IPS DF 6.9 (cell line): ENCODE measurements around the gene RPS6KA5.
"Not testable (repeated sequence)": the region's sequence is repeated elsewhere in the genome, so short reads cannot be mapped to it uniquely, and the experiment has no call there.

Experiments
- DNase-seq: peaks from one replicate; pipeline ENCODE4 v3.0.0-alpha.2; 2013; ENCODE audit warnings: low read depth, low spot score
- H3K27ac ChIP-seq: one replicate; pipeline ENCODE4 v1.5.1; 2013; ENCODE audit warnings: low read length, control low read depth
- H3K27me3 ChIP-seq: 2 replicates; pipeline ENCODE4 v1.6.1; 2013; ENCODE audit warnings: mild to moderate bottlenecking, low read length; ENCODE audit not compliant: control insufficient read depth, insufficient read depth
- H3K36me3 ChIP-seq: 2 replicates; pipeline ENCODE4 v1.6.1; 2013; ENCODE audit warnings: low read length; ENCODE audit not compliant: control insufficient read depth, insufficient read depth
- H3K4me1 ChIP-seq: 2 replicates; pipeline ENCODE4 v1.6.1; 2013; ENCODE audit warnings: low read length; ENCODE audit not compliant: control insufficient read depth, insufficient read depth
- H3K4me3 ChIP-seq: 2 replicates; pipeline ENCODE4 v1.5.1; 2013; ENCODE audit warnings: mild to moderate bottlenecking, low read length
- H3K9me3 ChIP-seq: 2 replicates; pipeline ENCODE4 v1.6.1; 2013; ENCODE audit warnings: low read length, inconsistent platforms; ENCODE audit not compliant: control insufficient read depth, insufficient read depth
- WGBS: extraction: QIAGEN DNeasy Blood & Tissue Kit; methylation state at CpG from one replicate; pipeline ENCODE4 v1.1.7; 2013; ENCODE audit warnings: mixed read lengths, missing lambda C conversion rate; ENCODE audit not compliant: insufficient read length, insufficient coverage; 5-methylcytosine and 5-hydroxymethylcytosine counted together

Gene RPS6KA5

DNA sequence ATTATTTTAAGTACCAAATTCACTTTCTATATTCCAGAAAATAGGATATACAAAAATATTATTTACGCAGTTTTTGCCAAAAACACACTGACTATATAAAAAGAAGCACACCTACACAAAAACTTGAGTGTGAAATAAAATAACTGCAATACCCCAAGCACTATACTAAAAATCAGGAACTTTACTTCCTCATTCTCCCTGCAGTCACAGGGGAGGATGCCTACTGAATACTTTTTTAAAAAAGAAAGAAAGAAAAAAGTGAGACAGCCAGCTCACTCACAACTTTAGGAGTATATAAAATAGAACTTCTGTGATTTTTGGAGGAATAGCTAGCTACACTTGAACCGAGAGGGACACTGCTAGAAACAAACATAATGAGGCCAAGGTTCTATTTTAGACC, 12.2 kb downstream of the RPS6KA5 start:
- no peaks in the 10 kb centered on the region for H3K4me1 ChIP-seq
- no peaks in the 10 kb centered on the region for H3K9me3 ChIP-seq
- no peak for DNase-seq
- H3K27ac ChIP-seq = no peak overlapping the region
- no peaks in the 10 kb centered on the region for H3K27me3 ChIP-seq
- WGBS = no CpG with 5 or more reads among the region's 2 CpGs
- no peaks in the 10 kb centered on the region for H3K36me3 ChIP-seq
- no peak overlapping the region for H3K4me3 ChIP-seq

DNA sequence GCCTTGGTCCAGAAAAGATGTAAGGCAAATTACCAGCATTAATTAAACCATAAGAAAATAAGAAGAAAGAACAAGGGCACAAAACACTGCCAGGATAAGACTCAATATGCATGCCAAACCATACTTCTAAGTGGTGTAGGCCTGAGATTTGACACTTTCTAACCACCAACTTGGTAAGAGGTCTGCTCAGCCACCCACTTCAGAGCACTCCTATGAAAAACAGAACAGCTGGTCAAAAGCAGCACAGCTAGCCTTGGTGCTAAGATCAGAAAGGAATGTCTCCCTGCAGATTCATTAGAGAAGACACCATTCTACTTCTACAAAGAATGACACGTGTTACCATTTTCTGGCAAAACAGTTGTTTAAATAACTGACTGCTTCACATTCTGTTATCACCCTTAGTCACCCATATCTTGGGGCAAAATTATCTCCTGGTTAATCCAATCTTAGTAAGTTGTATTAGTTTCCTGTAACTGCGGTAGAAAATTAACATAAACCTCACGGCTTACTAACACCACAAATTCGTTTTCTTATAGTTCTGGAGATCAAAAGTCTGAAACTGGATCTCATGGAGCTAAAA, 13.2 kb downstream of the RPS6KA5 start:
- DNase-seq = no peak
- Histone ChIP-seq H3K27ac (no peak overlapping the region), H3K4me3 (no peak overlapping the region), H3K27me3 (no peaks in the 10 kb centered on the region), H3K36me3 (no peaks in the 10 kb centered on the region), H3K9me3 (no peaks in the 10 kb centered on the region), H3K4me1 (no peaks in the 10 kb centered on the region)
- WGBS = no CpG with 5 or more reads among the region's 4 CpGs

DNA sequence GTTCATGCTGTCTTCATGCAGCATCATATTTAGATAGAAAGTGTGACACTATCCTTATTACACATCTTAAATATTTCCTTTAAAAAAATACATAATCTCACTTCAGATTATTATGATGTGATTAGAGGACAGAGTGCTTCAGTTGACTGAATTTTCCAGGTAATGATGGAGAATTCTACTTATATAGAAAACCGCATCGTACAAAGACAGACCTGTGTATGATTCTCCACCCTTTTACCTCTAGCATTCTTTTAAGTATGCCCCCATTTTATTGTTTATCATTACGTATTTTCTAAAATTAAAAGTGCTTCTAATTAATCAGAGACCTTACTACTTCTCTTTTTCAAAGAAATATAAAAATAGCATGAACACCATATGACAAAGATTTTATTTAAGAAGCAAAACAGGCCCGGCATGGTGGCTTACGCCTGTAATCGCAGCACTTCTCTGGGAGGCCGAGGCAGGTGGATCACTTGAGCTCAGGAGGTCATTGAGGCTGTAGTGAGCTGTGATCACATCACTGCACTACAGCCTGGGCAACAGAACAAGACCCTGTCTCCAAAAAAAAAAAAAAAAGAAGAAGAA, 13.9 kb downstream of the RPS6KA5 start:
- H3K4me3 ChIP-seq = no peak overlapping the region
- no peak overlapping the region for H3K27ac ChIP-seq

DNA sequence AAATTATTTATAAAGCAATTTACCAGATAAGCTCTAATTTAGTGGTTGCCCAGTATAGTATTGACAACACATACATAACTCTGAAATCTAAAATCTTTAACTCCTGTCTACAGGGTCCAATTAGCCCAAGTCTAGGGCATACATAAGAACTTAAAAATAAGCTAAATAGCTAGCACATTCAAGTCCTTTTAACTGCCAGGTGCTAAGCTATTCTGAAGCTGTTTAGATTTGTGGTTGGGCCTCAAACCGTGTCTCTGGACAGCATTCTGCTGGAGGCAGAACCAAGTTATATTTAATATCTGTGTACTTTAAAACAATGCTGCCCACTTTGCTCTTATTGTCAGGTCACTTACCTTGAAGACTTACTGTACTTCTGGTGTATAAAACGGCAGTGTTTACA, 19.0 kb downstream of the RPS6KA5 start:
- DNase-seq = no peak
- H3K9me3 ChIP-seq = no peaks in the 10 kb centered on the region
- no peaks in the 10 kb centered on the region for H3K27me3 ChIP-seq
- no peak overlapping the region for H3K27ac ChIP-seq
- no peaks in the 10 kb centered on the region for H3K4me1 ChIP-seq
- no peak overlapping the region for H3K4me3 ChIP-seq
- no peaks in the 10 kb centered on the region for H3K36me3 ChIP-seq
- no CpG with 5 or more reads among the region's 2 CpGs for WGBS

More for the DNA sequence above, 13.9 kb downstream of the RPS6KA5 start:
- Histone ChIP-seq H3K27me3 (no peaks in the 10 kb centered on the region), H3K36me3 (no peaks in the 10 kb centered on the region), H3K4me1 (no peaks in the 10 kb centered on the region), H3K9me3 (no peaks in the 10 kb centered on the region)
- no peak for DNase-seq
- WGBS = no CpG with 5 or more reads among the region's 7 CpGs

DNA sequence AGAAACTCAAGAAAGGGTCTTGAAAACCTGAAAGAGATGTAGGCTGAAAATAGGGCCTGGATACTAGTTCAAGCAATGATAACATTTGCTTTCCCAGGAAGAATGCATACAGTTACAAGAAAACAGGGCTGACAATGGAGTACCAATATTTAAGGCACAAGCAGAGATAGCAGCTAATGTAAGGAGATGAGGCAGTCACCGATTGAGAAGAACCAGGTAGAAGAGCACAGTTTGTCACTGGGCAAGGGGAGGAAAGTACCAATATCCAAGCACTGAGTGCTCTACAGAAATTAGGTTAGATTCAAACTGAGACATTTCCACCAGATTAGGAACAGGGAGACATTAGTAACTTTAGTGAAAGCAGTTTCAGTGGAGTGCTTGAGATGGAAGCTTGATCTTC, 19.9 kb downstream of the RPS6KA5 start:
- DNase-seq = no peak
- no CpG with 5 or more reads among the region's 1 CpG for WGBS
- Histone ChIP-seq H3K36me3 (no peaks in the 10 kb centered on the region), H3K27ac (no peak overlapping the region), H3K4me3 (no peak overlapping the region), H3K27me3 (no peaks in the 10 kb centered on the region), H3K9me3 (no peaks in the 10 kb centered on the region), H3K4me1 (no peaks in the 10 kb centered on the region)

DNA sequence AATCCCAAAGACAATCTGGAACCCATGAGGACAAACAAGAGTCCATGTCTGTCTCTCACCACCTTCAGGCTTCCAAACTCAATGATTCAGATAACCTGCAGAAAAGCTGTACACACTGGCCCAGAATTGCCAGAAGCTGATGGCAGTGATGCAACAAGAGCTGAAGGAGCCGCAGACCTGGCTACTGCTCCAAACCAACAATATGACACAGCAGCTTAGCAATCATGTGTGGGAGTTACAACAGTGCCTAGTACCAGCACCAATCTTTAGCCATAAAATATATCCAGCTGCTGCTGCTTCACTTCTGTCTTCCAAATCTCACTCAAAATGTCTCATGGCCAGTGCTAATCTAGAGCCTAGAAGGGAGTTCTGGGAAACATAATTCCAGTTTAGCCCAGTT, 22.0 kb downstream of the RPS6KA5 start:
- no peak for DNase-seq
- H3K27me3 ChIP-seq = no peaks in the 10 kb centered on the region
- no peaks in the 10 kb centered on the region for H3K36me3 ChIP-seq
- H3K4me3 ChIP-seq = no peak overlapping the region
- H3K27ac ChIP-seq = no peak overlapping the region
- H3K4me1 ChIP-seq = no peaks in the 10 kb centered on the region
- no CpG with 5 or more reads among the region's 1 CpG for WGBS
- H3K9me3 ChIP-seq = no peaks in the 10 kb centered on the region

DNA sequence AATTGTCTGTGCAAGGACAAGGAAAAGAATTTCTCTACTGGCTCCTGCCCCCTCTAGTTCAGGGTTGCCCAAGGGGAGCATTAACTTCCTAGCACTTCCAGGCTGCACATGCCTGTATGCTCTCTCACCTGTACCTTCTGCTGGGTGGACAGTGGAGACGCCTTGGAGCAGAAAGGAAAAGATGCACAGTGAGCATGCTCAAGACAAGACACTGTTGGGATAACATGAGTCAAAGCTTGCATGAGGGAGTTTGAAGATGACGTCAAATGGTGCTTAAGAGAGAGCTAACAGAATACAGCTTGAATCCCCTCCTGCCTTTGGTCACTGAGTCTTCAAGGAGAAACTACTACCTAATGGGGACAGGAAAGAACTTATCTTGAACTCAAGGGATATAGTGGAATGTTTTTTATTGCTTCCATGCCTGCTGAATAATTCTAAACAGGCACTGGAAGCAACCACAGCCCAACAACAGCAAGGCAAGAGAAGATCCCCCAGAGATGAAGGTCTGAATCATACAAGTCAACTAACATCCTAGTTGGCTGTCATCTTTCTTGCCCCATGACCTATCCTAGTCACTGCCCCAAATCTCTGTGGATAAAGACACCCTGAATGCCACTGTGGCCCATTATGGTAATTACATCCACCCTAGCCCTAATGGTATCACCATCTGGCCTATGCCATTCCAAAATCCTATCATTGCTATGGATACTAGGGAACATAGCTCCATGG, 23.5 kb downstream of the RPS6KA5 start:
- no peaks in the 10 kb centered on the region for H3K9me3 ChIP-seq
- no peak overlapping the region for H3K4me3 ChIP-seq

DNA sequence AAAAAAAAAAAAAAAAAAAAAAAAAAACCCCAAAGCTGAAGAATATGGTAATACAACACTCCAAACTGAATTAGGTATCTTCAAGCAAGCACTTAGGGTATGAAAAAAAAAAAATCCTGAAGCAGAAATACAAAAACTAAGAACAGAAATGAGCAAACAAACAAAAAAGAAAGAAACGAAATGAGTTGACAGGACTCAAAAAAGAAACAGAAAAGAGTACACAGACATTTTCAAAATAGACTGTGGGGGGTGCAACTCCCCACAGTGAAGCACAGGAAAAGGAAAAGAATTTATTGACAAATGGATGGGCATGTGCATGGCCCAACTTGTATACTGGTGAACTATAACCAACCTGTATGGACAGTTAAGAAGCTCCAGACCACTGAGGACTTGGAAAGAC, 24.6 kb downstream of the RPS6KA5 start:
- no peaks in the 10 kb centered on the region for H3K4me1 ChIP-seq
- H3K27me3 ChIP-seq = no peaks in the 10 kb centered on the region
- no peaks in the 10 kb centered on the region for H3K9me3 ChIP-seq
- no peak for DNase-seq
- no peaks in the 10 kb centered on the region for H3K36me3 ChIP-seq
- WGBS = no CpG with 5 or more reads among the region's 1 CpG
- H3K4me3 ChIP-seq = no peak overlapping the region
- no peak overlapping the region for H3K27ac ChIP-seq

More for the DNA sequence above, 23.5 kb downstream of the RPS6KA5 start:
- H3K27ac ChIP-seq = no peak overlapping the region
- no peaks in the 10 kb centered on the region for H3K4me1 ChIP-seq
- no peak for DNase-seq
- no peaks in the 10 kb centered on the region for H3K36me3 ChIP-seq
- no CpG with 5 or more reads among the region's 2 CpGs for WGBS
- H3K27me3 ChIP-seq = no peaks in the 10 kb centered on the region

DNA sequence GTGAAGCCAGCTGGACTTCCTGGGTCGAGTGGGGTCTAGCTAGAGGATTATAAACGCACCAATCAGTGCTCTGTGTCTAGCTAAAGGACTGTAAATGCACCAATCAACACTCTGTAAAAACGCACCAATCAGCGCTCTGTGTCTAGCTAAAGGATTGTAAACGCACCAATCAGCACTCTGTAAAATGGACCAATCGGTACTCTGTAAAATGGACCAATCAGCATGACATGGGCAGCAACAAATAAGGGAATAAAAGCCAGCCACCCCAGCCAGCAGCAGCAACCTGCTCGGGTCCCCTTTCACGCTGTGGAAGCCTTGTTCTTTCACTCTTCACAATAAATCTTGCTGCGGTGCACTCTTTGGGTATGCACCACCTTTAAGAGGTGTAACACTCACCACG, 26.1 kb downstream of the RPS6KA5 start:
- not testable (repeated sequence) for H3K4me3 ChIP-seq, DNase-seq
- WGBS = no CpG with 5 or more reads among the region's 10 CpGs

DNA sequence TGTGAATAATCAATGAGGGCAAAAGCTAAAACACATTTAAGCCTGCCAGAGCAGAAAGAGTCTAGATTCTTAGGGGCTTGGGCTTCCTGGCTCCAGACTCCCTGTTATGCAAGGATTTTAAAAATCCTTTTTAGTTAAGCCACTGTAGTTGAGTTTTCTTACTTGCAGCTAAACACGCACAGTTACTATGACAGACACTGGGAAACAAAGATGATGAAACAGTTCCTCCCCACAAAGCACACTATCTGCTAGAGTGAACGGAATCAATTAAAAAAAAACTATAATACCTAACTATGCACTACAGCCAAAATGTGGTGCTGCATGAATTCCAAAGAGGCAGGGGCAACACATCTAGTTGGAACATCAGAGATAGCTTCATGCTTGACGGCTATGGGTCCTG, 28.2 kb downstream of the RPS6KA5 start:
- WGBS = no CpG with 5 or more reads among the region's 3 CpGs
- no peak overlapping the region for H3K27ac ChIP-seq
- DNase-seq = no peak
- no peaks in the 10 kb centered on the region for H3K4me1 ChIP-seq
- H3K4me3 ChIP-seq = no peak overlapping the region
- H3K27me3 ChIP-seq = no peaks in the 10 kb centered on the region
- no peaks in the 10 kb centered on the region for H3K36me3 ChIP-seq
- no peaks in the 10 kb centered on the region for H3K9me3 ChIP-seq

More for the DNA sequence above, 26.1 kb downstream of the RPS6KA5 start:
- H3K27ac ChIP-seq, H3K27me3 ChIP-seq, H3K36me3 ChIP-seq, H3K9me3 ChIP-seq, H3K4me1 ChIP-seq: not testable (repeated sequence)
